ENCODE data around the gene CCDC102A.
"Not testable (repeated sequence)": the region's sequence is repeated elsewhere in the genome, so short reads cannot be mapped to it uniquely, and the experiment has no call there.

DNA sequence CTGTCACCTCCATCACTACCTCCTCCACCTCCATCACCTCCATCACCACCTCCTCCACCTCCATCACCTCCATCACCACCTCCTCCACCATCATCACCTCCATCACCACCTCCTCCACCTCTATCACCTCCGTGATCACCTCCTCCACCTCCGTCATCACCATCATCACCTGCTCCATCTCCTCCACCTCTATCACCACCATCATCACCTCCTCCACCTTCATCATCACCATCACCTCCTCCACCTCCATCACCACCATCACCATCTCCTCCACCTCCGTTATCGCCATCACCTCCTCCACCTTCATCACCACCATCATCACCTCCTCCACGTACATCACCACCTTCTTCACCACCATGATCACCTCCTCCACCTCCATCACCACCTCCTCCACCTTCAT lies 32.4 kb upstream of the CCDC102A start:
- TF ChIP-seq, protein P1, sequence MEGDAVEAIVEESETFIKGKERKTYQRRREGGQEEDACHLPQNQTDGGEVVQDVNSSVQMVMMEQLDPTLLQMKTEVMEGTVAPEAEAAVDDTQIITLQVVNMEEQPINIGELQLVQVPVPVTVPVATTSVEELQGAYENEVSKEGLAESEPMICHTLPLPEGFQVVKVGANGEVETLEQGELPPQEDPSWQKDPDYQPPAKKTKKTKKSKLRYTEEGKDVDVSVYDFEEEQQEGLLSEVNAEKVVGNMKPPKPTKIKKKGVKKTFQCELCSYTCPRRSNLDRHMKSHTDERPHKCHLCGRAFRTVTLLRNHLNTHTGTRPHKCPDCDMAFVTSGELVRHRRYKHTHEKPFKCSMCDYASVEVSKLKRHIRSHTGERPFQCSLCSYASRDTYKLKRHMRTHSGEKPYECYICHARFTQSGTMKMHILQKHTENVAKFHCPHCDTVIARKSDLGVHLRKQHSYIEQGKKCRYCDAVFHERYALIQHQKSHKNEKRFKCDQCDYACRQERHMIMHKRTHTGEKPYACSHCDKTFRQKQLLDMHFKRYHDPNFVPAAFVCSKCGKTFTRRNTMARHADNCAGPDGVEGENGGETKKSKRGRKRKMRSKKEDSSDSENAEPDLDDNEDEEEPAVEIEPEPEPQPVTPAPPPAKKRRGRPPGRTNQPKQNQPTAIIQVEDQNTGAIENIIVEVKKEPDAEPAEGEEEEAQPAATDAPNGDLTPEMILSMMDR (IDR thresholded peaks at IDR 0.05 in 4 of 5, conservative IDR thresholded peaks at IDR 0.05 in 1 of 5), result not testable (repeated sequence)
- not testable (repeated sequence) for TF ChIP-seq POLR2A (IDR thresholded peaks at IDR 0.05)

Data from gastrocnemius medialis (tissue), 4 donors.